HG02884 (cell line): ENCODE data around the gene KRT13.

Experiments used
- ATAC-seq: cut with Tn5 transposase; IDR thresholded peaks from one replicate; pipeline ENCODE4 v1.9.1; 2021; ENCODE audit warnings: mild to moderate bottlenecking, moderate library complexity; ENCODE audit not compliant: unreplicated experiment

The KRT13 gene

GRCh38 chr17:41520821-41521521 lies 15.6 kb upstream of the KRT13 start:
- ATAC-seq: no peak

GRCh38 chr17:41519501-41520224 lies 14.3 kb upstream of the KRT13 start:
- ATAC-seq: no peak

- ATAC-seq: no peak
Measured at GRCh38 chr17:41518789-41519449, 13.5 kb upstream of the KRT13 start, which contains the start of gene KRT15. Gene KRT15, minus strand, starts transcription at chr17:41518890. Its CDS starts 63 bp downstream, at chr17:41518827.

GRCh38 chr17:41518031-41518430 lies 12.6 kb upstream of the KRT13 start:
- no peak for ATAC-seq

- no peak for ATAC-seq
Measured at GRCh38 chr17:41516830-41517283, 11.4 kb upstream of the KRT13 start.

GRCh38 chr17:41516147-41516829 lies 10.9 kb upstream of the KRT13 start:
- no peak for ATAC-seq

GRCh38 chr17:41513168-41513547 lies 7.7 kb upstream of the KRT13 start:
- no peak for ATAC-seq

- ATAC-seq: no peak
Measured at GRCh38 chr17:41512546-41513167, 7.2 kb upstream of the KRT13 start.

- ATAC-seq: no peak
Measured at GRCh38 chr17:41511716-41512115, 6.3 kb upstream of the KRT13 start.

GRCh38 chr17:41511116-41511515 lies 5.7 kb upstream of the KRT13 start:
- no peak for ATAC-seq

- ATAC-seq: no peak
Measured at GRCh38 chr17:41510251-41511065, 5.0 kb upstream of the KRT13 start.

- ATAC-seq: no peak
Measured at GRCh38 chr17:41507315-41507880, 2.0 kb upstream of the KRT13 start.

GRCh38 chr17:41505809-41506767 lies 676 bp upstream of the KRT13 start:
- no peak for ATAC-seq

GRCh38 chr17:41504246-41504977 lies 1.0 kb downstream of the KRT13 start:
- ATAC-seq: no peak

GRCh38 chr17:41503202-41503601 lies 2.2 kb downstream of the KRT13 start:
- no peak for ATAC-seq

GRCh38 chr17:41500131-41500911 lies 5.1 kb downstream of the KRT13 start:
- no peak for ATAC-seq

- no peak for ATAC-seq
Measured at GRCh38 chr17:41499714-41500113, 5.7 kb downstream of the KRT13 start.
